GM12872 (cell line): ENCODE measurements around the gene DDX25.
A peak's percentile ranks its signal among the peaks of the same experiment; 100 is the strongest.

ENCODE experiments used
- CTCF ChIP-seq: IDR thresholded peaks from 3 replicates; pipeline ENCODE4 v1.5.1; 2011; ENCODE audit warnings: low read depth, mild to moderate bottlenecking, low read length, moderate library complexity; ENCODE audit not compliant: insufficient read depth

The DDX25 gene

GRCh38 chr11:125903711-125904659 lies at the start of gene DDX25:
DDX25 (plus strand) TSS chr11:125904508; CDS start chr11:125904518, 10 bp downstream.
- no peak for TF ChIP-seq CTCF

GRCh38 chr11:125869521-125869920 lies 34.8 kb upstream of the DDX25 start:
- no peak for TF ChIP-seq CTCF

DNA sequence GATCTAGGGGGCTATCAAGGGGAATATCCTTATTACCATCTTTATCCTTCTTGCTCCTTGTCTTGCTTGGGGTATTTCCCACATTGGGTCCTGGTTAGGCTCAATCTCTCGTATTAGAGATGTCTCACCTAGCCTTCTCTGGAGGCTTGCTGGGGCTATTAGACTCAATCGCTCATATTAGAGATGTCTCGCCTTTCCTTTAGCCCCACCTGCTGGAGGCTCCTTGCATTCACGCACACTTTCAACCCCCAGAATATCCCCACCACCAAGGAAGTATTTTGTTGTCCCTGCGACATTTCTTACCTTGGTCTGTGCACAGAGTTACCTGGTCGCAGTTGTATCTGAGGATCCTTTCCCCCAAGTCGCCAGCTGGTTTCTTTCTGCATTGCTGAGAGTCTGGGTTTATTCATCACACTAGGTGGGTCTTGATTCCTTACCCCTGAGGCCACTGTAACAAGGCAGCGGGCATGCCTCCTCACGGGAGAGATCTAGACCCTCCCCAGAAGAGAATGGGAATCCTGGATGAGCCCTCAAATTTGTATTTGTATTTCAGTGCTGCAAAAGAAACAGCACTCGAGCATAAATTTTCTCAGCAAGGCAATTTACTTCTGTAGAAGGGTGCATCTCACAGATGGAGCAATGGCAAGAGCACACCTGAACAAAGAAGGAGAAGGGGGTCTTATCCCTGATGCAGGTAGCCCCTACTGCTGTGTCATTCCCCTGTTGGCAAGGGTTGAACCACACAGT lies 32.7 kb upstream of the DDX25 start:
- TF ChIP-seq CTCF, result peak; percentile 56; the same call in 2 of the 3 replicates

- TF ChIP-seq CTCF, result no peak
Measured at GRCh38 chr11:125872138-125872491, 32.2 kb upstream of the DDX25 start.

- TF ChIP-seq CTCF, result no peak
Measured at GRCh38 chr11:125873881-125874555, 30.3 kb upstream of the DDX25 start.

DNA sequence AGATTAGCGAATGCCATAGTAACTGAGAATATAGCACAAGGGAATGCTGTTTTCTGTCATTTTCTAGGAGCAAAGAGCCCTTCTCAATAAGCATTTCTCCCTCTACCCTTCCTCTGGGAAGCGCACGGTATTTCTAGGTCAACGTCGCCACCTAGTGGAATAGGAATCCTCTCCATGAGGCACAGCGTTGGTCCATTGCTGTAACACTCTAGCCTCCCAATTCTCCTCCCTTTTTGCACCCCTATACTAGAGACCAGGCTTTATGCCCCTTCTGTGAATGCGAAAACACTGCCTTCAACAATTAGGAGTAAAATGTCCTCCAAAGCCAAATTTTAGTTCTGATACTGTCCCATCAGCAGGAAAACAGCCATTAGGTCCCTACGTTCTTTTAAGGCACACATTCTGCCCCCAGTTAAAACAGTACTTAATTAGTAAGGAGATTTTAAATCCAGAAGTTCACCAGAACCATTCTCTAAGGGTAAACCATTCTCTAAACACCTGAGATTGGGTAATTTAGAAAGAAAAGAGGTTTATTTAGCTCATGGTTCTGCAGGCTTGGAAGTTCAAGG lies 29.7 kb upstream of the DDX25 start:
- TF ChIP-seq CTCF, result peak; percentile 85
